ENCODE data around the gene TBX3. TPM values are rescaled to one million over a fixed set of nuclear protein-coding genes. Genes with fewer than 3 reads are reported as not detected.
A peak's percentile ranks its signal among the peaks of the same experiment; 100 is the strongest.

TBX3 gene
- polyA plus RNA-seq, 4 donors: 18.8 to 104 (median 61.3) TPM

DNA sequence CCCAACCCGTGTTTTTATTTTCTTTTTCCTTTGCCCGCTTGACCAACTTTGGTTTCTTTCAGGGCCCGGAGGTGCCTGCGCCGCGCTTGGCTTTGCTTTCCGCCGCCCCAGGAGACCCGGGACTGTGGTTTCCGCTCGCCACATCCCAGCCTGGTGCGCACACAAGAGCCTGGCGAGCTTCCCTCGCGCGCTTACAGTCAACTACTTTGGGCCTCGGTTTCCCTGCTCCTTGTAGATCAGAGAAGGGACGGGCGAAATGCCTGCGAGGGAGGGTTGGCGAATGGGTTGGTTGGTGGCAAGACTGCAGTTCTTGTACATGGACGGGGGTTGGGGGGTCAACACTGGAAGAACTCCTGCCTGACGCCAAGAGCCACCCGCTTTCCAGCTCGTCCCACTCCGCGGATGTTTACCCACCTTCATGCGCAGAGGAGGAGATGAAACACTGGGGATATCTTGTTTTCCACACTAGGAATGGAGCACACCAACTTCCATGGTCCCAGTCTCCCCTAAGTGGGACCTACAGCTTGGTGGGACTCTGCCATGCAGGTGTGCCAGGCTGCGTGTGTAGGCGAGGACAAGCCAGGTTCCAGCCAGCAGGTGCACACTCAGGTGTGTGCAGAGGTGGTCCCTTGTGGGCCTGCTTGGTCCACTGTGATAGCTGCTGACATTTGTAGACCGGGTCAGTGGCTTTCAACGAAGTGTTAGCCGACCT is 16.6 kb upstream of the TBX3 start:
- Histone ChIP-seq H3K9me3 (ENCODE audit: control insufficient read depth in 2 of 2, insufficient read depth in 1 of 2, low read depth in 1 of 2, low read length in 1 of 2) (peaks cover 0 to 9% of the 10 kb centered on the region in 2 donors), H3K4me3 (ENCODE audit: low read depth in 1 of 3, low read length in 3 of 3) (no peak overlapping the region), H3K36me3 (ENCODE audit: control insufficient read depth in 3 of 3, insufficient read depth in 2 of 3, low read depth in 1 of 3, low read length in 3 of 3) (no peaks in the 10 kb centered on the region), H3K27me3 (ENCODE audit: control insufficient read depth in 3 of 3, insufficient read depth in 3 of 3, low read length in 3 of 3) (peaks cover 3 to 73% (median 36%) of the 10 kb centered on the region in 3 donors), H3K4me1 (ENCODE audit: control insufficient read depth in 3 of 3, insufficient read depth in 2 of 3, low read depth in 1 of 3, low read length in 2 of 3) (peaks cover 0 to 33% (median 2%) of the 10 kb centered on the region in 3 donors), H3K27ac (ENCODE audit: low read depth in 1 of 3, low read length in 2 of 3) (no peak overlapping the region)
- DNase-seq (no peak), FAIRE-seq (no peak)
- WGBS, 3 donors: 35 to 67% (median 48%) methylated on average over 33 of the region's 33 CpGs

DNA sequence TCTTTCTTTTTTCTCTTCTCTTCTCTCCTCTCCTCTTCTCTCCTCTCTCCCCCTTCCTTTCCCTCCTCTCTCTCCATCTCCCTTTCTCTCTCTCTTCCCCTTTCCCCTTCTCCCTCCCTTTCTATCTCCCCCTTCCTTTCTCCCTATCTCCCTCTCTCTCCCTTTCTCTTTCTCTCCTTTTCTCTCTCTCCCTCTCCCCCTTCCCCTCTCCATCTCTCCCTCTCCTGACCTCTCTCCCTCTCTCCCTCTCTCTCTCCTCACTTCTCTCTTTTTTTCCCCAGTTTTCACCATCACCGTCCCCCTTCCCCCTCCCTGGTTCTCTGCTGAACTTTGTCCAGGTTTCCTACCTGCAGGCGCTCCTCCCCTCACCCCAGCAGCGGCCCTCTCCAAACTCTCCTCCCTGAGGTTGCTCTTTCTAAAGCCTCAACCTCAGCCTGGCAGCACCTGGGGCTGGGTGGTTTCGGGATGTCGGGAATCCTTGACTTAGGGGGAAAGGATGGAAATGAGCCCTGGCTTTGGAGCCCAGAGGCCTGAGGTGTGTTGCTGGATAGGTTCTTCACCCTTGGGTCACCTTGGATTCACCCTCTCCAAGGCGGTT is 14.7 kb upstream of the TBX3 start:
- no peak for DNase-seq
- peak overlapping the region in 1 of 3 donors; percentile 32 for H3K4me3 ChIP-seq (ENCODE audit: low read depth in 1 of 3, low read length in 3 of 3)
- no peak overlapping the region for H3K27ac ChIP-seq (ENCODE audit: low read depth in 1 of 3, low read length in 2 of 3)
- H3K4me1 ChIP-seq (ENCODE audit: control insufficient read depth in 3 of 3, insufficient read depth in 2 of 3, low read depth in 1 of 3, low read length in 2 of 3): peaks cover 0 to 27% (median 2%) of the 10 kb centered on the region in 3 donors
- H3K9me3 ChIP-seq (ENCODE audit: control insufficient read depth in 2 of 2, insufficient read depth in 1 of 2, low read depth in 1 of 2, low read length in 1 of 2): peaks cover 0 to 9% of the 10 kb centered on the region in 2 donors
- no peak for FAIRE-seq
- no peaks in the 10 kb centered on the region for H3K36me3 ChIP-seq (ENCODE audit: control insufficient read depth in 3 of 3, insufficient read depth in 2 of 3, low read depth in 1 of 3, low read length in 3 of 3)
- WGBS, 3 donors: 6 to 18% (median 9%) methylated on average over 6 of the region's 6 CpGs
- H3K27me3 ChIP-seq (ENCODE audit: control insufficient read depth in 3 of 3, insufficient read depth in 3 of 3, low read length in 3 of 3): peaks cover 3 to 90% (median 45%) of the 10 kb centered on the region in 3 donors

DNA sequence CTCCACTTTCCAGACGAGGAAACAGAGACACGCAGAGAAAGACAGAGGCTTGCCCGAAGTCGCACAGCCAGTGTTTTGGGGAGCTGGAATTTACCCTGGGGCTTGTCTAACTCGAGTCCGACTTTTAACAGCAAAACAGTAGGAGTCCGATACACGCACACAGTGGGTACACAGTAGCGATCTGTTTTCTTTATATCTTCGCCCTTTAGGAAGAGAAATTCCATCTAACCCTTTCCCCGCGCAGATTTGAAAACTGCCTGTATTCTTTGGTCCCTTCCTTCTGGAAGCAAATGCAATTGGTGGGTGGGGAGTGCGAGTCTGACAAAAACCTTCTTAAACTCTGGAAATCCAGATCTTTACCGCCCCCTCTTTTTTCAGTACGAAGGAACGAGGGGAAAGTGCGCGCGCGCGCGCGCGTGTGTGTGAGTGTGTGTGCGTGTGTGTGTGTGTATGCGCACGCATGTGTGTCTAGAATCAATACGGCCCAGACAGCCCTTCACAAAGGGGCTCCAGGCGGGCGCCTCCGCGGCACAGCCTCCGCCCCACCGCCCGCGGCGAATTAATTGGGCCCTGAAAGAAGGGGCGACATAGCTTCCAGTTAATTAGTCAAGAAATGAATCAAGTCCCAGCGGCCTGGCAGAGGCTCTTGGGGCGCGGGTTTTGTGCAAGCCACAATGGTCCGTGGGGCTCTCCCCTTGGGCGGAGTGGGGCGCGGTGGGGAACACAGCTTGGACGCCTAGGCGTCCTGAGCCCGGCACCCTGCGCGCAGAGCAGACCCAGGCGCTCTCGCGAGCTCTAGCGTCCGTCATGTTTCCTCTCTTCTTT is 14.0 kb upstream of the TBX3 start:
- Histone ChIP-seq H3K4me3 (ENCODE audit: low read depth in 1 of 3, low read length in 3 of 3) (peak overlapping the region in 2 of 3 donors; percentile 28 to 32), H3K27ac (ENCODE audit: low read depth in 1 of 3, low read length in 2 of 3) (no peak overlapping the region), H3K36me3 (ENCODE audit: control insufficient read depth in 3 of 3, insufficient read depth in 2 of 3, low read depth in 1 of 3, low read length in 3 of 3) (no peaks in the 10 kb centered on the region), H3K27me3 (ENCODE audit: control insufficient read depth in 3 of 3, insufficient read depth in 3 of 3, low read length in 3 of 3) (peaks cover 3 to 96% (median 48%) of the 10 kb centered on the region in 3 donors), H3K9me3 (ENCODE audit: control insufficient read depth in 2 of 2, insufficient read depth in 1 of 2, low read depth in 1 of 2, low read length in 1 of 2) (peaks cover 0 to 9% of the 10 kb centered on the region in 2 donors), H3K4me1 (ENCODE audit: control insufficient read depth in 3 of 3, insufficient read depth in 2 of 3, low read depth in 1 of 3, low read length in 2 of 3) (peaks cover 0 to 23% (median 2%) of the 10 kb centered on the region in 3 donors)
- DNase-seq: peak in 1 of 2 donors; percentile 53
- WGBS, 3 donors: 3 to 6% (median 5%) methylated on average over 52 to 55 of the region's 55 CpGs
- no peak for FAIRE-seq

DNA sequence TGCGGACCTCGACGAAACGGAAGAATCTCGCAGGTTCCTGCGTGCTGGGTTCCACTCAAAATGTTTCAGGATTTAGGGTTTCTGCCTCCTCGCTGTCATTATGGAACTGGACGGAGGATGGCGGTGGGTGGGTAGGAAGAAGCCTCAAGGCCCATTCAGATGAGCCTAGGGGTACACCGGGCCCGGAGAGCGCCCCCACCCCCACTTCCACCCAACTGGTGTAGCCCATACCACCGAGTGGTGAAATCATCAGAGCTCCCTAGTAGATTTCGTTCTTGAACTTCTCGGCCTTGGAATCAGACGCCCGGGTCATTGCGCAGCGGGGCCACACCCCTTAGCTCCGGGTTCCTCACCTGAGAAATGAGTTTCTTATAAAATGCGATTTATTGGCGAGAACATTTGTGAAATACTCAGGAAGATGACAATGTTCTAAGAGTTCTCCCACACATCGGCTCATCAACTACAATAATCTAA is 13.3 kb upstream of the TBX3 start:
- Histone ChIP-seq H3K4me1 (ENCODE audit: control insufficient read depth in 3 of 3, insufficient read depth in 2 of 3, low read depth in 1 of 3, low read length in 2 of 3) (peaks cover 0 to 23% (median 2%) of the 10 kb centered on the region in 3 donors), H3K36me3 (ENCODE audit: control insufficient read depth in 3 of 3, insufficient read depth in 2 of 3, low read depth in 1 of 3, low read length in 3 of 3) (no peaks in the 10 kb centered on the region), H3K9me3 (ENCODE audit: control insufficient read depth in 2 of 2, insufficient read depth in 1 of 2, low read depth in 1 of 2, low read length in 1 of 2) (peaks cover 0 to 9% of the 10 kb centered on the region in 2 donors), H3K27me3 (ENCODE audit: control insufficient read depth in 3 of 3, insufficient read depth in 3 of 3, low read length in 3 of 3) (peaks cover 3 to 96% (median 51%) of the 10 kb centered on the region in 3 donors), H3K27ac (ENCODE audit: low read depth in 1 of 3, low read length in 2 of 3) (no peak overlapping the region), H3K4me3 (ENCODE audit: low read depth in 1 of 3, low read length in 3 of 3) (no peak overlapping the region)
- DNase-seq (peak in 1 of 2 donors; percentile 32), FAIRE-seq (no peak)
- WGBS, 3 donors: 9 to 10% (median 9%) methylated on average over 22 to 23 of the region's 23 CpGs

DNA sequence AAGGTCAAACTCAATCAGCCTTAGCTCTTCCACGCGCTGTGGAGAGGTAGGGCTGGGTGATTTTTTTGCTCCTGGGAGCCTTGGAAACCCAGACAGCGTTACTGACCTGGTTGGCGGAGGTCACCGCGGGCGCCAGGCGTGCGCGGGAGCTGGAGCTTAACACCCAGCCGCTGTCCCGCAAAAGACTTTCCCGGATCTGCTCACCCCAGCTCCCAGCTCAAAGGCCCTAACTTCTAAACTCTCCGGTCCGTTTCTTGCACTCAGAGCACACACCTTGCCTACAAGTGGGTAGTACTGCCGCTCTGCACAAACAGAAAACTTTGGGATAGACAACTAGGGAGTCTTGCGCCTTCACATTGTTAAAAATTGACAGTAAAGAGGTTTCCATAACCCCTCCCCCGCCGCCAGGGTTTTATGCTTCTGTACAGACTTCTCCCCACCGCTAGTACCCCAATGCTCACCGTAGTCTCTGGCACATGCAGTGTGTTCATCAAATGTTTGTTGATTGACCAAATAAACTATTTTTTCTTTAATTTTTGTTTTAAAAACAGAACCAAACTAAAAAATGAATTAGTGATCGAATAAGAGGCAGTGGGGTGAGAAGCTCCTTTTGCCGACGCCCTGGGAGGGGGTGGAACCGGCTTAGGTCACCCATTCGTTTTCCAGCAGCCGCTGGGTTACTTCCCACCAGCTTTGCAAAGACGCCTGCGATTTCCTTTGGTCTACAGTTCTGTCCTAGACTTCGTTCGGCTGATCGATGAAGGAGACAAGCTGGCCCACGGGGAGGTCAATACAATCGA is 12.7 kb upstream of the TBX3 start:
- no peak overlapping the region for H3K27ac ChIP-seq (ENCODE audit: low read depth in 1 of 3, low read length in 2 of 3)
- no peak for DNase-seq
- FAIRE-seq: no peak
- 15 to 19% (median 15%) methylated on average over 34 of the region's 34 CpGs for WGBS, 3 donors
- H3K27me3 ChIP-seq (ENCODE audit: control insufficient read depth in 3 of 3, insufficient read depth in 3 of 3, low read length in 3 of 3): peaks cover 3 to 97% (median 56%) of the 10 kb centered on the region in 3 donors
- H3K4me1 ChIP-seq (ENCODE audit: control insufficient read depth in 3 of 3, insufficient read depth in 2 of 3, low read depth in 1 of 3, low read length in 2 of 3): peaks cover 0 to 28% (median 2%) of the 10 kb centered on the region in 3 donors
- no peak overlapping the region for H3K4me3 ChIP-seq (ENCODE audit: low read depth in 1 of 3, low read length in 3 of 3)
- H3K36me3 ChIP-seq (ENCODE audit: control insufficient read depth in 3 of 3, insufficient read depth in 2 of 3, low read depth in 1 of 3, low read length in 3 of 3): no peaks in the 10 kb centered on the region
- peaks cover 0 to 9% of the 10 kb centered on the region in 2 donors for H3K9me3 ChIP-seq (ENCODE audit: control insufficient read depth in 2 of 2, insufficient read depth in 1 of 2, low read depth in 1 of 2, low read length in 1 of 2)

DNA sequence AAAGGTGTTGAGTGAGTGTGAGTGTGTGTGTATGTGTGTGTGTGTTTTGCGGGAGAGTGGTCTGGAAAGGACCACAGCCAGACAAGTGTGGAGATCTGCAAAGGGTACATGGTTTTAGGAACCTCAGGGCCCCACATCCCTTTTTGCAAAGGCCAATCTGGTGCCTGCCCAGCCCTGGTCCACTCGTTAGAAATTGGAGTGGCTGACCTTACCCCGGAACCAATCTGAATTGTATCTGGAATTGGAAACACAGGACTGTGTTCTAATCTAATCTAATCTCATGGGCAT is 11.3 kb upstream of the TBX3 start:
- 60 to 61% (median 60%) methylated on average over 3 of the region's 3 CpGs for WGBS, 3 donors
- H3K4me3 ChIP-seq (ENCODE audit: low read depth in 1 of 3, low read length in 3 of 3): no peak overlapping the region
- H3K27ac ChIP-seq (ENCODE audit: low read depth in 1 of 3, low read length in 2 of 3): no peak overlapping the region
- no peak for FAIRE-seq
- H3K9me3 ChIP-seq (ENCODE audit: control insufficient read depth in 2 of 2, insufficient read depth in 1 of 2, low read depth in 1 of 2, low read length in 1 of 2): peaks cover 0 to 9% of the 10 kb centered on the region in 2 donors
- peaks cover 0 to 28% (median 2%) of the 10 kb centered on the region in 3 donors for H3K4me1 ChIP-seq (ENCODE audit: control insufficient read depth in 3 of 3, insufficient read depth in 2 of 3, low read depth in 1 of 3, low read length in 2 of 3)
- no peak for DNase-seq
- H3K36me3 ChIP-seq (ENCODE audit: control insufficient read depth in 3 of 3, insufficient read depth in 2 of 3, low read depth in 1 of 3, low read length in 3 of 3): no peaks in the 10 kb centered on the region
- H3K27me3 ChIP-seq (ENCODE audit: control insufficient read depth in 3 of 3, insufficient read depth in 3 of 3, low read length in 3 of 3): peaks cover 3 to 98% (median 54%) of the 10 kb centered on the region in 3 donors

DNA sequence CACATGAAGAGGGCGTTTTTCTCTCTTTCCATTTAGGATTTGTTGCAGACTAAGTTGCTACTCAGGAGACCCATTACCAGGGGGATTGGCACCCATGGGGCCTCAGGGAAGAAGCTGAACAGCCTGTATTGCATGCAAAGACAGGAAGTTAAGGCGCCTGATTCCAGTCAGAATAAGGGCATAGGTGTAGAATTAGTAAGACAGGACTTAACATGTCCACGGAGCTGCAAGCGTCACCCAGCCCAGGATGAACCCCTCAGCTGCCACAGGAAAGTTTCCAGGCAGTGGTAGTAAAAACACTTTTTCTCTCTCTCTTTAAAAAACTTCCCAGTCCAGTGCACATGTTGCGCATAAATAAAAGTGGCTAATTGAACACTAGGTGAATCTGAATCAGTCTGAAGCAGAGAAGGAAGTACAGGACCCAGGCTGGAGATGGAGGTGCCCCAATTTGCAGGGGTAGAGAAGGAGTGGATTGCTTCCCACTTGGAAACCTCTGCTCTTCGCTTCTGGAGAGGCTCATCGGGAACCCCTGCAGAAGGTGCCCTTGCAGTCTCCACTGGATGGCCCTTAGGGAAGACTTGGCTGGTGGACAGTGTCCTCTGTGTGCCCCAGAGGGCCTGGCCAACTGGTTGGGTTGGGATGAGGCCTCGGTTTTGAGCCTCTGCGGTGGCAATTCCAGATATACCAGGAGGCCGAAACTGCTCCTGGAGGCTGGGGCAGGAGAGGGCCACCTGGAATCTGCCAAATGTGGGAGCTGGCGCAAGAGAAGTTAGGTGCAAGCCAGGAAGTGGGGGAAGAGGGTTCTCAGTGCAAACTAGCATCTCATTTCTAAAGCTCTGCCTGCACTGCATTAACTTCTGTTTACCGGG is 10.7 kb upstream of the TBX3 start:
- no peaks in the 10 kb centered on the region for H3K36me3 ChIP-seq (ENCODE audit: control insufficient read depth in 3 of 3, insufficient read depth in 2 of 3, low read depth in 1 of 3, low read length in 3 of 3)
- no peak overlapping the region for H3K27ac ChIP-seq (ENCODE audit: low read depth in 1 of 3, low read length in 2 of 3)
- FAIRE-seq (no peak), DNase-seq (no peak)
- H3K9me3 ChIP-seq (ENCODE audit: control insufficient read depth in 2 of 2, insufficient read depth in 1 of 2, low read depth in 1 of 2, low read length in 1 of 2): peaks cover 0 to 9% of the 10 kb centered on the region in 2 donors
- no peak overlapping the region for H3K4me3 ChIP-seq (ENCODE audit: low read depth in 1 of 3, low read length in 3 of 3)
- H3K4me1 ChIP-seq (ENCODE audit: control insufficient read depth in 3 of 3, insufficient read depth in 2 of 3, low read depth in 1 of 3, low read length in 2 of 3): peaks cover 0 to 28% (median 2%) of the 10 kb centered on the region in 3 donors
- 55 to 62% (median 59%) methylated on average over 12 of the region's 12 CpGs for WGBS, 3 donors
- H3K27me3 ChIP-seq (ENCODE audit: control insufficient read depth in 3 of 3, insufficient read depth in 3 of 3, low read length in 3 of 3): peaks cover 3 to 98% (median 52%) of the 10 kb centered on the region in 3 donors

Data from small intestine (tissue), 7 donors.